ENCODE data around the gene TCAIM.
A peak's percentile ranks its signal among the peaks of the same experiment; 100 is the strongest.

- TF ChIP-seq POLR2A (IDR thresholded peaks at IDR 0.05; ENCODE audit: low read depth, low read length) (no peak), CTCF (IDR thresholded peaks at IDR 0.05; ENCODE audit: extremely low read depth in 1 of 2, insufficient read depth in 1 of 2, low read depth in 1 of 2, low read length in 2 of 2) (peak; percentile 63 to 65)
These were observed 15.1 kb upstream of the TCAIM start for GRCh38 chr3:44323341-44323955.
